ENCODE data around the gene RPL10.

The RPL10 gene

GRCh38 chrX:154363706-154364439 lies 34.3 kb upstream of the RPL10 start:
- no peak for DNase-seq

GRCh38 chrX:154365052-154365600 lies 33.1 kb upstream of the RPL10 start:
- no peak for DNase-seq

DNA sequence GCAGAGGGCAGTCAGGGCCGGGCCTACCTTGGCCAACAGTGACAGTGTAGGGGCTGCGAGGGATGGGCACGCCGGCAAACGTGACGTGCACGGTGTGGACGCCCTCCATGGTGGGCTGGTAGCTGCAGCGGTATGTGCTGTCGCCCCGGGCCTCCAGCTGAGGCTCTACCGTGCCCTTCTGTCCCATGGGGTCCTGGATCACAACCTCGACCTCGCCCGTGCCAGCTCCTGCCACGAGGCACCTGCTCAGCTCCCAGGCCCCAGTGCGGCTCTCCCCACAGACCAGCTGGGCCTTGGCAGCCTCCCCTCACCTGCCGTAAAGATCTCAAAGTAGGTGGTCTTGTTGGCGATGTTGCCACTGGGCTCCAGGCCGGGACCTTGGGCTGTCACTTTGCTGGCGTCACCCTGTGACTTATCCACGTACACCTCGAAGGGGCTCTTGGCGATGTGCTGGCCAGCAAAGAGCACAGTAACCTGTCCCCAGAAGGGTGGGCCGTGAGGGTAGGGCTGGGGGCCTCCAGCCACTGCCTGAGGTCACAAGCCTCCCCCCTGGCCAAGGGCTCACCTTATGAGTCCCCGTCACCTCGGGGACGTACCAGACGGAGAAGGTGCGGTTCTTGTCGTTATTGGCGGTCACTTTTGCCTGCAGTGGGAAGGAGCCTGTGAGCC lies 32.0 kb upstream of the RPL10 start:
- DNase-seq, result no peak

GRCh38 chrX:154366666-154367055 lies 31.5 kb upstream of the RPL10 start:
- no peak for DNase-seq

DNA sequence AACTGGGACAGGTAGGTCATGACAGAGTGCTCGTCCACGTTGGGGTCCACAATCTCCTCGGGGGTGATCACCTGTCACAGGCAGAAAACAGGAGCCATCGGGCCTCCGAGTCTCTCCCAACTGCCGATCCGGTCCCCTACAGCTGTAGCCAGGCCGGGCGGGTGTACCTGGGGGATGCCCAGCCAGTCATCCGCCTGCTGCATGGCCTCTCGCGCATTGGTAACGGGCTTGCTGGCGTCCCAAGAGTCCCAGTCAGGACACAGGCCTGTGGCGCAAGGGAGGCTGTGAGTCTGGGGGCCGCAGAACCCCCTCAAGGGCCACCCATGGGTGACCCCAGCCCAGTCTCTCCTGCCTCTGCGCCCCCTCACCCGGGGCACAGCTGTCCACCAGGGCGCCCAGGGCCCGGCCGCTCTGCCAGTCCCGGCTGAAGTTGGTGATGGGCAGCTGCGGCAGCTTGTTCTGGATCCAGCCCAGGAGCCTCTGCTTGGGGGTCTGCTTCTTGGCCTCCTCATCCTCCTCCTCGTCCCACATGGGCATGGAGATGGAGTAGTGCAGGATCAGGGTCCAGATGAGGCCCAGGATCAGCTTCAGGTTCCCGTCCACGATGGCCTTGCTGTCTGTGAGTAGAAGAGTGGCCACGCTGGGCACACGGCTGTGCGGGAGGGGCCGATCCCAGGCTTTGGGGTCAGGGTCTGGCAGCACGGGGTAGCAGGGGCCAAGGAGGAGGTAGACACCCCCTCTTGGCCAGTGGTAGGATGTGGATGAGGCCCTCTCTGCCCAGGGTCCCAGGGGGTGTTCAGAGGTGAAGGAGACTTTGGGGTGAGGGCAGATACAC lies 30.5 kb upstream of the RPL10 start:
- no peak for DNase-seq

- peak; percentile 47 for DNase-seq
Measured at GRCh38 chrX:154368630-154369448, 29.3 kb upstream of the RPL10 start.

DNA sequence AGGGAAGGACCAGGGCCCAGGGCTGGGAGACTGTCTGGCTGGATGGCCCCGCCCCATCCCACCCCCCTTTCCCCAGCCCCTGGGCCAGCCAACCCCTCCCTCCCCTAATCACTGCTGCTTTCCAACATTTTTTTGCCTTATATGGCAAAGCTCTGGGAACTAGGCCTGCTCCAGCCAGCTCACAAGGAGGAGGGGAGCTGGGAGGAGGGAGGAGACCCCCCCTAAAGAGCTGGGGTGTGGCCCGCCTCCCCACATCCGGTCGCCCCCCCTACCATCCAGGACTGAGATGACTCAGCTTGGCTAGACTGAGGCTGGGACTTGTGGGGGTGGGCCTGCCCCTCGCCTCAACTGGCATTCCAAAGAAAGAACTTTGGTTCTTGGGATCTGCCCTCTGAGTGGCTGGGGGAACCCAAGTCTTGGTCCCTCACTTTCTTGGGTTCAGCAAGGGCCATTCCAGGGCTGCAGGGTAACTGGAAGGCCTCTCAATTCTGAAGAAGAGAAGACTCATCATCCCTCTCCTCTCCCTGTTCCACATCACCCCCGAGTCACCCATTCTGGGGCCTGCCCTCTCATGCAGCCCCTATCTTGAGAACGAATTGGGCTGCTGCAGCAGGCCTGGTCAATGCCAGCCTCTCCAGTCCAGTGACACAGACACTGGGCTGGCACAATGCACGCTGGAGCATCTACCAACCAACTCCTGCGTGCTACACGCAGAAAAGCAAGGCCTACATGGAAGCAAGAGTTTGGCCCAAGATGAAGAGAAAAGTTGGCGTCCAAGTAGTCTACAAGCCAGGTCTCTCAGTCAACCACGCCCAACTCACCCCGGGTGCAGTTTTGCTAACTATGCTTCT lies 28.5 kb upstream of the RPL10 start:
- peak; percentile 85 for DNase-seq

GRCh38 chrX:154370300-154371016 lies 27.7 kb upstream of the RPL10 start:
- DNase-seq, result peak; percentile 37

DNA sequence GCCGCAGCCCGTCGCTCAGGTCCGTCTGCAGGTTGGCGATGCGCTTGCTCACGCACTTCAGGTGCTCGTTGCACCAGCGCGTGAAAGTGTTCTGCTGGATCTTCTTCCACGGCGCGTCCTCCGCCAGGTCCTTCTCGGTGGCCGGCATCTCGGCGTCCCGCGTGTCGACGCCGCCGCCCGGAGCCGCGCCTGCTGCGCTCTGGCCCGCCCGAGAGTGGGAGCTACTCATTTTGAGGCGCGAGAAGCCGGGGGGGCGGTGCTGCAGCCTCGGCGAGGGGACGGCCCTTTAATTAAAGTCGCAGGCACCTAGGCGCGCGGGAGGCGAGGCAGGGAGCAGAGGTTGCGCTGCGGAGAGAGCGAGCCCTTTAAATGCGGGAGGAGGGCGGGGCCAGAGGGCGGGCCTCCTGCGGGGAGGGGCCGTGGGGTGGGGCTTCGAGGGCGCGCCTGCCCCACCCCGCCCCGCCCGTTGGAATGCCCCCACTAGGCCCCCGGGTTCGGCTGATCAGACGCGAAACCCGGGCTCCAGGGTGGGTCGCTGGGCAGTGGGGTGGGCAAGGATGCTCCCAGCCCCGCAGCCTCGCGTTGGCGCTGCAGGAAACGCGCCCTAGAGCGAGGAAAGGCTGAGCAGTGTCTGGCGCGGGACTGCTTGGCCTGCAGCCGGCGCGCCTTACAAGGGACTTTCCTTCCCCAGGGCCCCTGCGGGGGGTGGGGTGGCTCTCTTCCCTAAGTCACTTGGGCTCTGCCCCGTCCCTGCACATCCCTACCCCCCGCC lies 27.0 kb upstream of the RPL10 start:
- peak; percentile 94 for DNase-seq

DNA sequence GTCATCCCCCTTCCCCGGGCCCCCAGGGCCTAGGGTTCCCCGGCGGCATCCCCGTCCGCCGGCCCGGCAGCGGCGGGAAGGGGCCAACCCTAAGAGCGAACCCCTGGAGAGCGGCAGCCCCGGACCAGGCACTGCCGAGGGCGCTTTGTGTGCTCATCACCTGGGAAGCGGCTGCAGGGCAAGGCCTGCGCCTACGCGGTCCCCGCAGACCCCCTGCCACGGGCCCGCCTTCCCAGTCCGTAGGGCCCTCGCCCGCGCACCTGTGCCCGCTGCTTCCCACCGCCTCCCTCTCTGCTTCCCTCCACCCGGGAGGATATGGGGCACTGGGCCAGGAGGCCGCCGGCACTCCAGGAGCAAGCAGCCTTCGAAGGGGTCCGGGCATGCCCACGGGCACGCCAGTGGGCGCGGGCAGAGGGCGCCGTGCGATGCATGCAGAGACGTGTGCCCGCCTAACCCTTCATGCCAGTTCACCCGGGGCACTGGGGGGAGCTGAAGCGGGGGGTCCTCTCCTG lies 26.3 kb upstream of the RPL10 start:
- no peak for DNase-seq

- no peak for DNase-seq
Measured at GRCh38 chrX:154372612-154373022, 25.6 kb upstream of the RPL10 start.

- DNase-seq, result peak; percentile 85
Measured at GRCh38 chrX:154373340-154374306, 24.6 kb upstream of the RPL10 start.

GRCh38 chrX:154374313-154375155 lies 23.6 kb upstream of the RPL10 start, which contains the start of gene FLNA:
Gene FLNA (minus strand): TSS chrX:154374634. CDS start chrX:154371245, 3,389 bp downstream.
- DNase-seq, result no peak

DNA sequence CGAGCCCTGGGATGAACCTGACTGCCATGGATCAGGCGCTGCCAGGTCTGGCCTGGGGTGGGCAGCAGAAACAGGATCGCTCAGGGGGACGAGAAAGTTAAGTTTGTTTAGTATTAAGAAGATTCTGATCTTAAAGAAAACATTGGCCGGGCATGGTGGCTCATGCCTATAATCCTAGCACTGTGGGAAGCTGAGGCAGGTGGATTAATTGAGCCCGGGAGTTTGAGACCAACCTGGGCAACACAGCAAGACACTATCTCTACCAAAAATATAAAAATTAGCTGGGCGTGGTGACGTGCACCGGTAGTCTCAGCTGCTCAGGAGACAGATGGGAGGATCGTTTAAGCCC lies 23.0 kb upstream of the RPL10 start:
- DNase-seq, result no peak

- DNase-seq, result no peak
Measured at GRCh38 chrX:154376774-154377173, 21.4 kb upstream of the RPL10 start.

DNA sequence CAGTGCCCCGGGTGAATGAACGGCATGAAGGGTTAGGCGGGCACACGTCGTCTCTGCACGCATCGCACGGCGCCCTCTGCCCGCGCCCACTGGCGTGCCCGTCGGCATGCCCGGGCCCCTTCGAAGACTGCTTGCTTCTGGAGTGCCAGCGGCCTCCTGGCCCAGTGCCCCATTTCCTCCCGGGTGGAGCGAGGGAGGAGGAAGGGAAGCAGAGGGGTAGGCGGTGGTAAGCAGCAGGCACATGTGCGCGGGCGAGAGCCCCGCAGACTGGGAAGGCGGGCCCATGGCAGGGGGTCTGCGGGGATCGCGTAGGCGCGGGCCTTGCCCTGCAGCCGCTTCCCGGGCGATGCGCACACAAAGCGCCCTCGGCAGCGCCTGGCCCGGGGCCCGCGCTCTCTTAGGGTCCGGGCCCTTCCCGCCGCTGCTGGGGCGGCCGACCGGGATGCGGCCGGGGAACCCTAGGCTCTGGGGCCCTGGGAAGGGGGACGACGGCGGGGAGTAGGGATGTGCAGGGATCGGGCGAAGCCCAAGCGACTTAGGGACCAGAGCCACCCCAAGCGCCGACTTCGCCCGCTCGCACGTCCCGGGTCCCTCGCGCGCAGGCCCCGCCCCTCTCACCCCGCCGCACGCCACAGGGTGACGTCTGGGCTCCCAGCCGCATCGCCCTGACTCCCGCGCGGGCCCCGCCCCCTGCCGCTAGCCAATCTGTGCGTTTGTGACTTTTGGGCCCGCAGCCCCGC lies 19.9 kb upstream of the RPL10 start:
- DNase-seq, result no peak
